PC-9 (cell line): Measurements from ENCODE around the gene RHBDD1. TPM values are rescaled to one million over a fixed set of nuclear protein-coding genes. Genes with fewer than 3 reads are reported as not detected.

Experiments
- BruUV-seq: library from RNA; stranded (reverse); fragments of 400-500 nt; replicated peaks from 2 replicates; lab custom pipeline; 2021; lab: Mats Ljungman, UMichigan
- CTCF ChIA-PET: fragments of 300-600 bp; sonication (Branson Sonifier 250); formaldehyde crosslinking; loops from one replicate; lab custom pipeline; 2022; ENCODE audit warnings: antibody characterized with exemption; lab: Charles Lee
- POLR2A ChIA-PET: fragments of 300-600 bp; sonication (Branson Sonifier 250); formaldehyde crosslinking; loops from one replicate; lab custom pipeline; 2022; ENCODE audit warnings: antibody characterized with exemption; ENCODE audit not compliant: unreplicated experiment; lab: Charles Lee
- DNase-seq, 2 experiments: peaks; one replicate each; pipeline versions ENCODE4 v3.0.0 to v3.0.0-alpha.2; 2015 to 2022; ENCODE audit warnings: mixed read lengths in 1 of 2
- H2AFZ ChIP-seq: fragments of 200-600 bp; sonication (generic); 2 replicates; pipeline ENCODE4 v1.8.1; 2017; ENCODE audit warnings: antibody characterized with exemption
- H3F3A ChIP-seq: fragments of 200-600 bp; sonication (generic); 2 replicates; pipeline ENCODE4 v1.8.1; 2017; ENCODE audit warnings: antibody characterized with exemption, mild to moderate bottlenecking, low read depth; ENCODE audit not compliant: insufficient read depth
- H3K27ac ChIP-seq: fragments of 200-600 bp; sonication (generic); 2 replicates; pipeline ENCODE4 v1.6.1; 2016; ENCODE audit warnings: mixed run types
- H3K27me3 ChIP-seq: fragments of 200-600 bp; sonication (generic); 2 replicates; pipeline ENCODE4 v1.6.1; 2016; ENCODE audit warnings: low read depth, mixed run types; ENCODE audit not compliant: insufficient read depth
- H3K36me3 ChIP-seq: fragments of 200-600 bp; sonication (generic); 2 replicates; pipeline ENCODE4 v1.6.1; 2016; ENCODE audit warnings: low read depth, mixed run types
- H3K4me1 ChIP-seq: fragments of 200-600 bp; sonication (generic); replicated peaks from 2 replicates; pipeline ENCODE4 v1.6.1; 2016; ENCODE audit warnings: mixed run types; ENCODE audit not compliant: insufficient read depth
- H3K4me2 ChIP-seq: fragments of 200-600 bp; sonication (generic); 2 replicates; pipeline ENCODE4 v1.6.1; 2017; ENCODE audit warnings: mixed run types
- H3K4me3 ChIP-seq: fragments of 200-600 bp; sonication (generic); 2 replicates; pipeline ENCODE4 v1.6.1; 2016; ENCODE audit warnings: mixed run types
- H3K79me2 ChIP-seq: fragments of 200-600 bp; sonication (generic); 2 replicates; pipeline ENCODE4 v1.6.1; 2017; ENCODE audit warnings: low read depth, mixed run types
- H3K9me2 ChIP-seq: fragments of 200-600 bp; sonication (generic); 2 replicates; pipeline ENCODE4 v1.8.1; 2017; ENCODE audit warnings: mild to moderate bottlenecking; ENCODE audit not compliant: insufficient read depth
- H3K9me3 ChIP-seq: fragments of 200-600 bp; sonication (generic); 2 replicates; pipeline ENCODE4 v1.8.1; 2016; ENCODE audit warnings: low read depth; ENCODE audit not compliant: insufficient read depth
- H4K20me1 ChIP-seq: fragments of 200-600 bp; sonication (generic); 2 replicates; pipeline ENCODE4 v1.8.1; 2017; ENCODE audit not compliant: insufficient read depth
- CTCF ChIP-seq: fragments of 200-600 bp; sonication (generic); conservative IDR thresholded peaks from 2 replicates; pipeline ENCODE4 v1.6.1; 2017; ENCODE audit warnings: mixed run types, antibody characterized with exemption, mild to moderate bottlenecking, moderate library complexity
- EZH2 ChIP-seq: fragments of 200-600 bp; sonication (generic); IDR thresholded peaks from 2 replicates; pipeline ENCODE4 v1.8.0; 2017; ENCODE audit warnings: antibody characterized with exemption, low read depth
- intact Hi-C: fragments of 100-400 bp; cut with micrococcal nuclease; formaldehyde crosslinking; loops from one replicate; pipeline ENCODE4 v1.10.0; 2022; ENCODE audit not compliant: unreplicated experiment
- total RNA-seq: library from RNA; stranded (reverse); gene quantifications from 2 replicates; pipeline ENCODE4 v1.2.3, GENCODE V29; 2021

Gene RHBDD1
- total RNA-seq, 1 experiment from 2014 or later = 22.3 TPM

- TSS peak; percentile 16 for BruUV-seq
- Histone ChIP-seq H3K36me3 (peaks cover 45% of the 10 kb centered on the region), H3K79me2 (peaks cover 98% of the 10 kb centered on the region), H3F3A (peaks cover 28% of the 10 kb centered on the region), H3K4me2 (peak overlapping the region; percentile 89), H3K9me3 (no peaks in the 10 kb centered on the region), H3K4me3 (peak overlapping the region; percentile 95), H3K27ac (peak overlapping the region; percentile 84), H2AFZ (peak overlapping the region; percentile 83), H3K27me3 (no peaks in the 10 kb centered on the region), H4K20me1 (peaks cover 8% of the 10 kb centered on the region; the same call in 1 of the 2 replicates), H3K4me1 (peaks cover 39% of the 10 kb centered on the region), H3K9me2 (no peaks in the 10 kb centered on the region)
- intact Hi-C loops = loop anchor here (2.0 to 10.0 kb wide), 5 partner anchors 34 to 576 kb away; no protein-coding TSS in a partner anchor
- DNase-seq = no peak
- POLR2A ChIA-PET = no interaction called here
- CTCF ChIA-PET = interaction anchor here (0.6 kb wide), 1 partner anchor 100 kb away, joined by 3 read pairs; no protein-coding TSS in a partner anchor
- TF ChIP-seq CTCF = no peak
- TF ChIP-seq EZH2 = no peak
These were observed 44.8 kb upstream of the RHBDD1 start for GRCh38 chr2:226791056-226791486.

GRCh38 chr2:226791487-226792081 is 44.3 kb upstream of the RHBDD1 start:
- Histone ChIP-seq H3F3A (peaks cover 28% of the 10 kb centered on the region), H3K4me3 (peak overlapping the region; percentile 95), H3K9me3 (no peaks in the 10 kb centered on the region), H3K27ac (peak overlapping the region; percentile 84), H3K36me3 (peaks cover 46% of the 10 kb centered on the region), H3K27me3 (no peaks in the 10 kb centered on the region), H4K20me1 (peaks cover 10% of the 10 kb centered on the region; the same call in 1 of the 2 replicates), H3K9me2 (no peaks in the 10 kb centered on the region), H3K4me1 (peaks cover 44% of the 10 kb centered on the region), H3K4me2 (peak overlapping the region; percentile 89), H2AFZ (peak overlapping the region; percentile 83), H3K79me2 (peaks cover 98% of the 10 kb centered on the region)
- no TSS peak for BruUV-seq
- CTCF ChIA-PET = interaction anchor here (0.6 kb wide), 1 partner anchor 101 kb away, joined by 3 read pairs; no protein-coding TSS in a partner anchor
- POLR2A ChIA-PET = interaction anchor here (0.5 kb wide), 1 partner anchor 452 kb away, joined by 3 read pairs; no protein-coding TSS in a partner anchor
- DNase-seq = peak; percentile 69 to 89
- TF ChIP-seq CTCF (no peak), EZH2 (no peak)
- intact Hi-C loops = loop anchor here (1.0 to 10.0 kb wide), 7 partner anchors 34 to 577 kb away; no protein-coding TSS in a partner anchor

DNA sequence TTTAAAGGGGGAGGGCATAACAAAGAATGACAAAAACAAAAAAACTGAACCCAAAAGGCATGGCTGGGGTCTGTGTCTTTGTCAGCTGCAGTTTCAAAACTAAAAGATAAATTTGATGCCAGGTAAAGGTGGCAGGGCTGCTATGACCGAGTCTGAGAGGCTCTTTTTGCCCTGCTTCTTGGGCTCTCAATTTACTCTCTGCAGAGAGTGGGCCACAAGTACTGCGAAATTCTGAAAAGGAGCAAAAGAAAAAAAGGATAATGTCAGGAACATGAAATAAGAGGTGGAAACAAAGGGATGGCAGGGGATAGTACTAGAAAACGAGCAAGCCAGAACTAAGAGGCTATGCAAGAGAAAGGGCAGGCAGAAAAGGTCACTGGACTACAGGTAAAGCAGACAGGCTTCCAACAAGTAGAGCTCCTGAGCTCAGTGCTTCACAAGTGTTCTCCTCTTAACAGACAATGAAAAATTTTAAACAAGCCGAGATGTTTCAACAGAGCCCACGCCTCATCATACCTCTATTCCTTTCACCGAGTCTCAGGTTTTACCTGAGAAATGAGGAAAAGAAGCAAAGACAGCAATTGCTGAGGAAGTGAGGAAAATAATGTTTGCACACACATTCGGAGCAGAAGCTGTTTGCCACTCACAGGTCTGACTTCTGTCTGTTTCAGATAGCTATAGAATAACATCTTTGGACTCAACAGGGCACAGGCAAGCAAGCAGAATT is 43.5 kb upstream of the RHBDD1 start:
- POLR2A ChIA-PET = interaction anchor here (0.5 to 0.7 kb wide), 2 partner anchors 453 to 895 kb away, joined by 3 to 4 read pairs; no protein-coding TSS in a partner anchor
- CTCF ChIA-PET = no interaction called here
- Histone ChIP-seq H3K4me3 (peak overlapping the region; percentile 95), H3K27me3 (no peaks in the 10 kb centered on the region), H3K9me3 (no peaks in the 10 kb centered on the region), H2AFZ (peak overlapping the region; percentile 77), H4K20me1 (peaks cover 9% of the 10 kb centered on the region; the same call in 1 of the 2 replicates), H3K79me2 (peaks cover 98% of the 10 kb centered on the region), H3K9me2 (no peaks in the 10 kb centered on the region), H3K4me2 (peak overlapping the region; percentile 89), H3F3A (peaks cover 28% of the 10 kb centered on the region), H3K4me1 (peaks cover 51% of the 10 kb centered on the region), H3K36me3 (peaks cover 44% of the 10 kb centered on the region), H3K27ac (peak overlapping the region; percentile 84)
- DNase-seq = peak; percentile 8 to 39
- BruUV-seq = TSS peak; percentile 87
- TF ChIP-seq EZH2 (no peak), CTCF (no peak)
- intact Hi-C loops = loop anchor here (1.0 to 10.0 kb wide), 6 partner anchors 35 to 578 kb away; no protein-coding TSS in a partner anchor
